ENCODE results near the gene ABLIM2. TPM values are rescaled to one million over a fixed set of nuclear protein-coding genes. Genes with fewer than 3 reads are reported as not detected.
A peak's percentile ranks its signal among the peaks of the same experiment; 100 is the strongest.

Gene ABLIM2
- total RNA-seq, 1 experiment from 2014 or later, result 1.0 TPM

- H3K79me1 ChIP-seq (ENCODE audit: insufficient read depth, low read depth, low read length, poor library complexity, severe bottlenecking), result no peaks in the 10 kb centered on the region
- H3K18ac ChIP-seq (ENCODE audit: insufficient read length, low read depth, low read length), result no peak overlapping the region
- H4K20me1 ChIP-seq (ENCODE audit: control insufficient read depth, insufficient read depth, insufficient read length), result no peaks in the 10 kb centered on the region
- H3K56ac ChIP-seq (ENCODE audit: insufficient read length, low read depth, low read length), result no peak overlapping the region
- no peaks in the 10 kb centered on the region for H3K23me2 ChIP-seq (ENCODE audit: insufficient read length, low read depth, low read length, poor library complexity, severe bottlenecking)
- H2AFZ ChIP-seq (ENCODE audit: low read length), result no peak overlapping the region
- Mint-ChIP-seq H3K9me3 (no peaks in the 10 kb centered on the region), H3K27ac (peak overlapping the region in 1 of 3 experiments; percentile 45; a peak in 1 of 7 replicates), H3K4me1 (peaks cover 11 to 17% of the 10 kb centered on the region in 2 experiments), H3K4me3 (no peak overlapping the region), H3K36me3 (ENCODE audit: insufficient read depth in 1 of 3, low read depth in 3 of 3) (peaks cover 0 to 1% (median 0%) of the 10 kb centered on the region in 3 experiments; a peak in 2 of 7 replicates), H3K27me3 (ENCODE audit: low read depth) (no peaks in the 10 kb centered on the region)
- WGBS (ENCODE audit: extremely low coverage, insufficient read length, low lambda C conversion rate), result no CpG with 5 or more reads among the region's 4 CpGs
- no peaks in the 10 kb centered on the region for H3K4me1 ChIP-seq (ENCODE audit: insufficient read depth, low read length)
- H3T11ph ChIP-seq (ENCODE audit: low read length), result no peak overlapping the region
- H4K8ac ChIP-seq (replicated peaks; ENCODE audit: insufficient read length, low read depth, low read length), result no peak overlapping the region
- no peak overlapping the region for H4K5ac ChIP-seq (ENCODE audit: insufficient read length, low read depth, low read length)
- DNase-seq, result no peak
- no peak overlapping the region for H2BK20ac ChIP-seq (ENCODE audit: low read depth, low read length, poor library complexity, severe bottlenecking)
- H3K9me3 ChIP-seq (ENCODE audit: control insufficient read depth, low read depth, low read length), result no peaks in the 10 kb centered on the region
- no peak overlapping the region for H3K4ac ChIP-seq (ENCODE audit: low read depth, low read length)
- no peak overlapping the region for H2AK5ac ChIP-seq (ENCODE audit: insufficient read length, low read length)
- no peak overlapping the region for H3K14ac ChIP-seq (ENCODE audit: insufficient read depth, low read length)
- H3K27ac ChIP-seq (ENCODE audit: insufficient read length, low read depth, low read length), result no peak overlapping the region
- no peak overlapping the region for H3K23ac ChIP-seq (ENCODE audit: insufficient read length, low read depth, low read length)
- no peak overlapping the region for H2BK12ac ChIP-seq (ENCODE audit: insufficient read length, low read depth, low read length)
- H4K91ac ChIP-seq (ENCODE audit: insufficient read length, low read depth, low read length), result no peak overlapping the region
- TF ChIP-seq, protein P1, sequence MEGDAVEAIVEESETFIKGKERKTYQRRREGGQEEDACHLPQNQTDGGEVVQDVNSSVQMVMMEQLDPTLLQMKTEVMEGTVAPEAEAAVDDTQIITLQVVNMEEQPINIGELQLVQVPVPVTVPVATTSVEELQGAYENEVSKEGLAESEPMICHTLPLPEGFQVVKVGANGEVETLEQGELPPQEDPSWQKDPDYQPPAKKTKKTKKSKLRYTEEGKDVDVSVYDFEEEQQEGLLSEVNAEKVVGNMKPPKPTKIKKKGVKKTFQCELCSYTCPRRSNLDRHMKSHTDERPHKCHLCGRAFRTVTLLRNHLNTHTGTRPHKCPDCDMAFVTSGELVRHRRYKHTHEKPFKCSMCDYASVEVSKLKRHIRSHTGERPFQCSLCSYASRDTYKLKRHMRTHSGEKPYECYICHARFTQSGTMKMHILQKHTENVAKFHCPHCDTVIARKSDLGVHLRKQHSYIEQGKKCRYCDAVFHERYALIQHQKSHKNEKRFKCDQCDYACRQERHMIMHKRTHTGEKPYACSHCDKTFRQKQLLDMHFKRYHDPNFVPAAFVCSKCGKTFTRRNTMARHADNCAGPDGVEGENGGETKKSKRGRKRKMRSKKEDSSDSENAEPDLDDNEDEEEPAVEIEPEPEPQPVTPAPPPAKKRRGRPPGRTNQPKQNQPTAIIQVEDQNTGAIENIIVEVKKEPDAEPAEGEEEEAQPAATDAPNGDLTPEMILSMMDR (conservative IDR thresholded peaks at IDR 0.05), result no peak
- H3K27me3 ChIP-seq (ENCODE audit: insufficient read depth, low read length), result no peaks in the 10 kb centered on the region
- no peak overlapping the region for H2BK15ac ChIP-seq (ENCODE audit: low read depth, low read length)
- H3K79me2 ChIP-seq (ENCODE audit: insufficient read depth, low read length), result peaks cover 10% of the 10 kb centered on the region; the same call in 1 of the 2 replicates
- no peak overlapping the region for H3K4me2 ChIP-seq (ENCODE audit: insufficient read depth, insufficient read length, low read length)
- H2BK120ac ChIP-seq (ENCODE audit: low read depth, low read length, poor library complexity, severe bottlenecking), result no peak overlapping the region
- H2BK5ac ChIP-seq (ENCODE audit: insufficient read length, low read length), result no peak overlapping the region
- no peak overlapping the region for H3K9ac ChIP-seq (ENCODE audit: extremely low read depth, insufficient read length, low read length)
These were observed 234.0 kb downstream of the ABLIM2 start for GRCh38 chr4:7924570-7924969.
